Endothelial cell (in vitro differentiated cells): ENCODE measurements around the gene STS. TPM values are rescaled to one million over a fixed set of nuclear protein-coding genes. Genes with fewer than 3 reads are reported as not detected.

Source experiments
- DNase-seq: peaks from one replicate; pipeline ENCODE4 v3.0.0; 2021; ENCODE audit warnings: low spot score
- H3K27ac Mint-ChIP-seq: one replicate; pipeline ENCODE4 v1.8.0; 2021; ENCODE audit warnings: mixed read lengths, inconsistent platforms; ENCODE audit not compliant: unreplicated experiment
- H3K27me3 Mint-ChIP-seq: one replicate; pipeline ENCODE4 v1.8.0; 2021; ENCODE audit warnings: mild to moderate bottlenecking, moderate library complexity, mixed read lengths, inconsistent platforms; ENCODE audit not compliant: unreplicated experiment
- H3K36me3 Mint-ChIP-seq: one replicate; pipeline ENCODE4 v1.8.0; 2021; ENCODE audit warnings: mild to moderate bottlenecking, low read depth, mixed read lengths, inconsistent platforms; ENCODE audit not compliant: unreplicated experiment
- H3K4me1 Mint-ChIP-seq: one replicate; pipeline ENCODE4 v1.8.0; 2021; ENCODE audit warnings: mild to moderate bottlenecking, mixed read lengths, inconsistent platforms; ENCODE audit not compliant: unreplicated experiment
- H3K4me3 Mint-ChIP-seq: one replicate; pipeline ENCODE4 v1.8.0; 2021; ENCODE audit warnings: mild to moderate bottlenecking, mixed read lengths, inconsistent platforms; ENCODE audit not compliant: unreplicated experiment
- H3K9me3 Mint-ChIP-seq: one replicate; pipeline ENCODE4 v1.8.0; 2021; ENCODE audit warnings: mixed read lengths, inconsistent platforms; ENCODE audit not compliant: unreplicated experiment
- long read RNA-seq: library from polyadenylated mRNA; unstranded; transcript quantifications from one replicate; pipeline ENCODE4 v2.0.0, GENCODE V29; 2020; ENCODE audit not compliant: unreplicated experiment
- total RNA-seq: library from RNA; stranded (reverse); fragmentation: NEBNext Ultra II Directional; extraction: Animal tissue kit (Norgen Biotek cat#: 25700); gene quantifications from one replicate; pipeline ENCODE4 v1.2.1, GENCODE V29; 2021; ENCODE audit not compliant: unreplicated experiment
- TF ChIP-seq, protein P1 (sequence below): fragments of 200-600 bp; sonication (generic); IDR thresholded peaks from one replicate; pipeline ENCODE4 v1.5.0; 2021; ENCODE audit warnings: antibody characterized with exemption; ENCODE audit not compliant: unreplicated experiment

Gene STS, protein sequence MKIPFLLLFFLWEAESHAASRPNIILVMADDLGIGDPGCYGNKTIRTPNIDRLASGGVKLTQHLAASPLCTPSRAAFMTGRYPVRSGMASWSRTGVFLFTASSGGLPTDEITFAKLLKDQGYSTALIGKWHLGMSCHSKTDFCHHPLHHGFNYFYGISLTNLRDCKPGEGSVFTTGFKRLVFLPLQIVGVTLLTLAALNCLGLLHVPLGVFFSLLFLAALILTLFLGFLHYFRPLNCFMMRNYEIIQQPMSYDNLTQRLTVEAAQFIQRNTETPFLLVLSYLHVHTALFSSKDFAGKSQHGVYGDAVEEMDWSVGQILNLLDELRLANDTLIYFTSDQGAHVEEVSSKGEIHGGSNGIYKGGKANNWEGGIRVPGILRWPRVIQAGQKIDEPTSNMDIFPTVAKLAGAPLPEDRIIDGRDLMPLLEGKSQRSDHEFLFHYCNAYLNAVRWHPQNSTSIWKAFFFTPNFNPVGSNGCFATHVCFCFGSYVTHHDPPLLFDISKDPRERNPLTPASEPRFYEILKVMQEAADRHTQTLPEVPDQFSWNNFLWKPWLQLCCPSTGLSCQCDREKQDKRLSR
- 7.2 TPM for total RNA-seq
- long read RNA-seq, partial matches to known transcripts = 0 of 2 reads
- long read RNA-seq, other reads (novel, unspliced or antisense) = 2 of 2 reads

DNA sequence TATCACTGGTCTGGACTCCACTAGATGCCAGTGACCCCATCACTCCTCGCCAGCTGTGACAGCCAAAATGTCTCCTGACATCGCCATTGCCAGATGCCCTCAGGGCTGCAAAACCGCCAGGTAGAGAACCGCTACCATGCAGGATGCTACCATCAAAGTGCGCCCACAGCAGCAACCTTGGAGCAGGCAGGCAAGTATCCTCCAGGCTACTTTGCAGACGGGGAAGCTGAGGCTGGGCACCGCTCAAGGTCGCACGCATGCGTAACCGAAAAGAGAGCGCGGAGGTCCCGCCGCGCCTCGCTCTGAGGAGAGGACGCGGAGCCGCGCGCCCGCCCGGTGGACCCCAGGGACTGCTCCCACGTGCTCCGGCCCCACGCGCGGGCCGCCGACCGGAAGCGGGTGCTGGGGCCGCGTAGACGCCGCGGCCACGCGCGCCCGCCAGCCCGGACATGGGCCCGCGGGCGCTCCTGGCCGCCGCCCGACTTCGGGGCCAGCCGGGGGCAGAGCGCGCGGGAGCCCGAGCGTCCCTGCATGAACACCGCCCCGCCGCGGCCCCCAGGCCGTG, at the start of gene STS:
Gene STS (plus strand): TSS at position 300 of the 565 bp plus-strand sequence. CDS start 105,488 bp downstream, outside the sequence.
- Mint-ChIP-seq H3K4me3 (peak within 1 kb of the TSS; percentile 86), H3K27ac (no peak within 1 kb of the TSS), H3K4me1 (peaks cover 19% of the 10 kb centered on the region), H3K27me3 (no peaks in the 10 kb centered on the region), H3K36me3 (no peaks in the 10 kb centered on the region), H3K9me3 (no peaks in the 10 kb centered on the region)
- TF ChIP-seq, protein P1, sequence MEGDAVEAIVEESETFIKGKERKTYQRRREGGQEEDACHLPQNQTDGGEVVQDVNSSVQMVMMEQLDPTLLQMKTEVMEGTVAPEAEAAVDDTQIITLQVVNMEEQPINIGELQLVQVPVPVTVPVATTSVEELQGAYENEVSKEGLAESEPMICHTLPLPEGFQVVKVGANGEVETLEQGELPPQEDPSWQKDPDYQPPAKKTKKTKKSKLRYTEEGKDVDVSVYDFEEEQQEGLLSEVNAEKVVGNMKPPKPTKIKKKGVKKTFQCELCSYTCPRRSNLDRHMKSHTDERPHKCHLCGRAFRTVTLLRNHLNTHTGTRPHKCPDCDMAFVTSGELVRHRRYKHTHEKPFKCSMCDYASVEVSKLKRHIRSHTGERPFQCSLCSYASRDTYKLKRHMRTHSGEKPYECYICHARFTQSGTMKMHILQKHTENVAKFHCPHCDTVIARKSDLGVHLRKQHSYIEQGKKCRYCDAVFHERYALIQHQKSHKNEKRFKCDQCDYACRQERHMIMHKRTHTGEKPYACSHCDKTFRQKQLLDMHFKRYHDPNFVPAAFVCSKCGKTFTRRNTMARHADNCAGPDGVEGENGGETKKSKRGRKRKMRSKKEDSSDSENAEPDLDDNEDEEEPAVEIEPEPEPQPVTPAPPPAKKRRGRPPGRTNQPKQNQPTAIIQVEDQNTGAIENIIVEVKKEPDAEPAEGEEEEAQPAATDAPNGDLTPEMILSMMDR = no peak
- DNase-seq = peak; percentile 18

DNA sequence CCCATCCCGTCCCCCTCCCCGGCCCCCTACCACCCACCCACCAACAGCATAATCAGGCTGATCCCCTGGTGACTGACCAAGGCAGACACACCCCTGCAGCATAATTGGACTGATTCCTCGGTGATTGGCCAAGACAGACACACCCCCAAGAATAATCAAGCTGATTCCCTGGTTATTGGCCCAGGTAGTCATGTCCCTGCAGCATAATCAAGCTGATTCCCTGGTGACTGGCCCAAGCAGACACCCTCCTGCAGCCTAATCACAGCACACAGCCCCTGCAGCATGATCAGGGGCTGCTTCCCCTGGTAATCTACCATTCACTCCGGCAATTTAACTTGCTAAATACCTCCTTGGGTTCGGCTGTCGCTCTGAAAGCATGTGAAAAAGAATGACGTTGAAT, 47.5 kb upstream of the STS start:
- no peaks in the 10 kb centered on the region for H3K27me3 Mint-ChIP-seq
- H3K4me3 Mint-ChIP-seq = no peak overlapping the region
- H3K9me3 Mint-ChIP-seq = no peaks in the 10 kb centered on the region
- H3K27ac Mint-ChIP-seq = no peak overlapping the region
- peaks cover 4% of the 10 kb centered on the region for H3K36me3 Mint-ChIP-seq
- H3K4me1 Mint-ChIP-seq = peaks cover 11% of the 10 kb centered on the region
- no peak for DNase-seq
- TF ChIP-seq, protein P1 = no peak

DNA sequence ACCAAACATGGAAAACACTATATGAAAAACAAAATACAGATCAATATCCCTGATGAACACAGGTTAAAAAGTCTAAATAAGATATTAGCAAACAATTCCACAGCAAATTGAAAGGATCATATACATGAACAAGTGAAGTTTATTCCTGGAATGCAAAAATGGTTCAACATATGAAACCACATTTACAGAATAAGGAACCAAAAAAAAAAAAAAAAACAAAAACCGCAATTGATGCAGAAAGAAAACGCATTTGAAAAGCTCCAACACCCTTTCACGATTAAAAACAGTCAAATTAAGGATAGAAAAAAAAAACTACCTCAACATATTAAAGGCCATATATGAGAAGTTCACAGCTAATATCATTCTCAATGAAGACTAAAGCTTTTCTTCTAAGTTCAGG, 45.4 kb upstream of the STS start:
- DNase-seq = no peak
- H3K27ac Mint-ChIP-seq = no peak overlapping the region
- H3K9me3 Mint-ChIP-seq = no peaks in the 10 kb centered on the region
- TF ChIP-seq, protein P1 = no peak
- H3K4me3 Mint-ChIP-seq = no peak overlapping the region
- H3K36me3 Mint-ChIP-seq = peaks cover 4% of the 10 kb centered on the region
- no peaks in the 10 kb centered on the region for H3K27me3 Mint-ChIP-seq
- H3K4me1 Mint-ChIP-seq = peaks cover 9% of the 10 kb centered on the region

DNA sequence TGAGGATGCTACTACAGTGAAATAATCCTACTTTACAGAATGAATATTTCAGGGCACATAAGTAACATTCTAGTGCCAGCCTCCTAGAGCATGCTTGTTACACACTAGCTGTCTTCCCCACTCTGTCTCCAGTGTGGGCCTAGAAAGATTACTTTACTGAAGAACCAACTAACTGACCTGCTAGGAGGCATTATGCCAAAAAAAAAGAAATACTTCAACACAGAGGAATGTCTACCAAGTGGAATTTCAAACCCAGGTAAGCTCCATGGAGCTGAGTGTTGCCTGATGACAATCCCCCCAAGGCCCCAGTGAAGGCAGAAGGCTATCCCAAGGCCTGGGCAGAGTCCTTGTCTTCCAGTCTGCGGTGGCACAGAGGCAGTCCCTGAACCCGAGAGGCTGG, 40.9 kb upstream of the STS start:
- TF ChIP-seq, protein P1 = no peak
- DNase-seq = no peak
- H3K36me3 Mint-ChIP-seq = peaks cover 4% of the 10 kb centered on the region
- H3K27me3 Mint-ChIP-seq = no peaks in the 10 kb centered on the region
- no peak overlapping the region for H3K4me3 Mint-ChIP-seq
- H3K4me1 Mint-ChIP-seq = peaks cover 20% of the 10 kb centered on the region
- no peaks in the 10 kb centered on the region for H3K9me3 Mint-ChIP-seq
- no peak overlapping the region for H3K27ac Mint-ChIP-seq
